GM12891 (cell line): ENCODE data around the gene MORN3.

Experiments
- DNase-seq: peaks from one replicate; pipeline ENCODE4 v3.0.0; 2011; ENCODE audit warnings: low spot score; ENCODE audit not compliant: insufficient read length
- FAIRE-seq: peaks from 2 replicates; lab custom pipeline; 2011; peaks lifted over from hg19 to GRCh38; lab: Jason Lieb, UNC
- PAX5 ChIP-seq: IDR thresholded peaks from 2 replicates; pipeline ENCODE4 v1.6.1; 2011; ENCODE audit warnings: low read length, moderate library complexity, mild to moderate bottlenecking; ENCODE audit not compliant: insufficient read depth, severe bottlenecking
- POLR2A ChIP-seq: IDR thresholded peaks from 2 replicates; pipeline ENCODE4 v1.6.1; 2011; ENCODE audit warnings: low read depth, low read length, control low read depth
- POLR2AphosphoS5 ChIP-seq: IDR thresholded peaks from 2 replicates; pipeline ENCODE4 v1.6.1; 2011; ENCODE audit warnings: low read depth, low read length, control low read depth
- POU2F2 ChIP-seq: IDR thresholded peaks from 2 replicates; pipeline ENCODE4 v1.6.1; 2011; ENCODE audit warnings: low read depth, mild to moderate bottlenecking, control low read depth, low read length, moderate library complexity
- SPI1 ChIP-seq: IDR thresholded peaks from 2 replicates; pipeline ENCODE4 v1.6.1; 2011; ENCODE audit warnings: low read depth, low read length, control low read depth
- TAF1 ChIP-seq: IDR thresholded peaks from 2 replicates; pipeline ENCODE4 v1.6.1; 2011; ENCODE audit warnings: low read depth, low read length, control low read depth

The MORN3 gene

DNA sequence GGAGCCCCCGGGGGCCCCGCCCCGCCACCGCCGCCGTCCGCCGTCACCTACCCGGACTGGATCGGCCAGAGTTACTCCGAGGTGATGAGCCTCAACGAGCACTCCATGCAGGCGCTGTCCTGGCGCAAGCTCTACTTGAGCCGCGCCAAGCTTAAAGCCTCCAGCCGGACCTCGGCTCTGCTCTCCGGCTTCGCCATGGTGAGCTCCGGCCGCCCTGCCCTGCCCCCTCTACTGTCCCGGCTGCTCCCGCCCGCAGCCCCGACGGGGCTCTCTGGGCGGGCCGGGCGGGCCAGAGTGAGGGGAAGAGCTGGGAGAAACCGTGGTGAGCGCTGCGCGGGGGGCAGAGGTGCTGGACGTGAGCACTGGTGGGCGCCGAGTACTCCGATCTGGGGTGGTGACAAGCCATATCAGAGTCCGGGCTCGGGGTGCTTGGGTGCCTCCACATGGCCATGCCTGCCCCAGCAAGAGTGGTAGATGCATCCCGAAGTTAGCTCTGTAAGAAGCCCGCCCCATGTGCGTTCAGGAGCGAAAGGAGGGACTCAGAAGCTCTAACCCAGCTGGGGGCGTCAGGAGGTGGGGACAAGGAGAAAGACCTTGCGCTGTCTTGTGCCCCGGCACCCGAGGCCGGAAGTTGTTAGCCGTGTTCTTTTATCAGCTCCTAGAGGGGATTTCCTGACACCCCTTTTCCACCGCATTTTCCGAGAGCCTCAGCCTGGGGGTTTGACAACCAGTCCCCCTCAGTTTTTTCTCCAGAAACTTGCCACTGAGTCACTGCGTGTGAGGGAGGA lies 42.4 kb downstream of the MORN3 start:
- no peak for DNase-seq
- FAIRE-seq = no peak
- TF ChIP-seq SPI1 (no peak), PAX5 (no peak), POU2F2 (0 out of 2 replicates have a peak, but pooled peaks have one; percentile 13), POLR2A (peak; percentile 76), POLR2AphosphoS5 (no peak), TAF1 (peak; percentile 47; the same call in 1 of the 2 replicates)

DNA sequence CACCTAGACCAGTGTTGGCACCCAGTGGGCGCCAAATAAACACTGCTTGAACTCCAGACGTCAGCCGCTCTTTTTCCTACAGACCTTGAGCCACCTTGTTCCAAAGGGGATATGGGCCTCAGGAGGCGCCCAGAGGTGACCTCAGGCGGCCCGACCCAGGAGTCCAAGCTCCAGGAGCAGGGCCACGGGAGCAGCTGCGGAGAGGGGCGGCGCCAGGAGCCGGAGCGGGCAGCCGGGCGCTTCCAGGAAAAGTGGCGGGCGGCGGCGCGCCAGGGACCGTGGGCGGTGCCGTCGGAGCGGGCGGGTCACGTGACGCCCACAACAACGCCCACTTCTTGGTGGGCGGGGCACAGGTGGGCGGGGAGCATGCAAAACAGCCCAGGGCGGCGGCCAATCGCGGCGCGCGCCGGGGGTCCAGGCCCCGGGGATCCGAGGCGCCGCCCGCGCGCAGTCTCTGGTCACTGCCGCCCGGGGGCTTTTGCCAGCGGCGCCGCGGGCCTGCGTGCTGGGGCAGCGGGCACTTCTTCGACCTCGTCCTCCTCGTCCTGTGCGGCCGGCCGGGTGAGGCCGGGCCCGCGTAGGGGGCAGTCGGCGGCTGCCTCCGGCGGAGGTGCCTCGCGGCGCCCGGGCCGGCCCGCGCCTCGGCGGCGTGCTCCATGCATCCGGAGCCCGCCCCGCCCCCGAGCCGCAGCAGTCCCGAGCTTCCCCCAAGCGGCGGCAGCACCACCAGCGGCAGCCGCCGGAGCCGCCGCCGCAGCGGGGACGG lies 43.2 kb downstream of the MORN3 start, which contains the start of gene ORAI1:
Gene ORAI1 (plus strand): TSS at position 444 of the 766 bp plus-strand sequence.
- DNase-seq (peak; percentile 86), FAIRE-seq (peak; percentile 93)
- TF ChIP-seq POLR2AphosphoS5 (peak; percentile 75), POLR2A (peak; percentile 59), TAF1 (peak; percentile 30; the same call in 1 of the 2 replicates), PAX5 (no peak)

DNA sequence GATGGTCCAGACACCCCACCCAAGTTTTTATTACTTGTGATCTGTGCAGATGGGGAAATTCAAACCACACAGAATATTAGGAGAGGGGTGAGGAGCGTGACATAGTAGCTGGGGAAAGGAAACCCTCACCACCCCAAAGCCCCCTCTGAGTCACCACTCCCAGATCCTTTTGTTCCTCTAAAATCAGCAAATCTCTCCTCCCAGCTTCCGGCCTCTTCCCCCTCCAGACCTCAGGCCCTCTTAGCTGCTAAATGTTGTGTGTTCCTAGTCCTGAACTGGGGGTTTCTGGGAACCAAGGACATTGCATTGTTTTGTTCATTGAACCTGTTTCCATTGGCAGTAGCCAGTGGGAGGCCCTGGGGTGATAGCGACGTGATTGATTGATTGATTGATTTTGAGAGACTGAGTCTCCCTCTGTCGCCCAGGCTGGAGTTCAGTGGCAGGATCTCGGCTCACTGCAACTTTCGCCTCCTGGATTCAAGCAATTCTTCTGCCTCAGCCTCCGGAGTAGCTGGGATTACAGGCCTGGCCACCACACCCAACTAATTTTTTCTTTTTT lies 49.0 kb downstream of the MORN3 start:
- DNase-seq (no peak), FAIRE-seq (no peak)
- TF ChIP-seq SPI1 (no peak), POU2F2 (no peak), POLR2AphosphoS5 (no peak), TAF1 (no peak), PAX5 (no peak), POLR2A (no peak)

DNA sequence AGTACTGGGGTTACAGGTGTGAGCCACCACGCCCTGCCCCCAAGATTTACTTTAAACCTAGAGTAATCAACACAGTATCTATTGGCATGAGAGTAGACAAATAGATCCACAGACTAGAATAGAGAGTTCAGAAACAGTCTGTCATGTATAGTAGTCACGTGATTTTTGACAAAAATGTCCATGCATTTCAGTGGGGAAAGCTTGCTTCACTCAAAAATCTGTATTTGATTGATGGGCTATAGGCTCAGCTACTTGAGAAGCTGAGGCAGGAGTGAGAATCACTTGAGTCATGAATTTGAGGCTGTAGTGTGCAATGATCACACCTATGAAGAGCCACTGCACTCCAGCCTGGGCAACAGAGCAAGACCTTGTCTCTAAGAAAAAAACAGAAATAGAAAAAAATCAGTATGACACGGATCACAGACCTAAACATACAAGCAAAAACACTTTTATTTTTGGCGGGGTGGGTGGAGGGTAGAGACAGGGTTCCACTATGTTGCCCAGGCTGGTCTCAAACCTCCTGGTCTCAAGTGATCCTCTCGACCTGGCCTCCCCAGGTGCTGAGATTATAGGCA lies 50.7 kb downstream of the MORN3 start:
- FAIRE-seq (no peak), DNase-seq (no peak)
- TF ChIP-seq POLR2A (no peak), TAF1 (no peak), POU2F2 (no peak), SPI1 (no peak), PAX5 (no peak), POLR2AphosphoS5 (no peak)

DNA sequence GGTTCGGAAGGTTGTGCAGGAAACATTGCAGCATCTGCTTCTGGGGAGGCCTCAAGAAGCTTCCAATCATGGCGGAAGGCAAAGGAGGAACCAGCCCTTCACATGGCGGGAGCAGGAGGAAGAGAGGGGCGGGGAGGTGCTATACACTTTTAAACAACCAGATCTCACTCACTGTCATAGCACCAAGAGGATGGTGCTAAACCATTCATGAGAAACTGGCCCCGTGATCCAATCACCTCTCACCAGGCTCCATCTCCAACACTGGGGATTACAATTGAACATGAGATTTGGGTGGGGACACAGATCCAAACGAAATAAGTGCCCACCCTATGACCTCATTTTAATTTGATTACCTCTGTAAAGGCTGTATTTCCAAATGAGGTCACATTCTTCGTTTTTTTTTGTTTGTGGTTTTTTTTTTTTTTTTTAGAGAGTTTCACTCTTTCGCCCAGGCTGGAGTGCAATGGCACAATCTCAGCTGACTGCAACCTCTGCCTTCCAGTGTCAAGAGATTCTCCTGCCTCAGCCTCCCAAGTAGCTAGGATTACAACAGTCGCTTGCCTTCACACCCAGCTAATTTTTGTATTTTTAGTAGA lies 54.5 kb downstream of the MORN3 start:
- DNase-seq = no peak
- no peak for FAIRE-seq
- TF ChIP-seq POU2F2 = no peak
- TF ChIP-seq POLR2AphosphoS5 = no peak
- TF ChIP-seq SPI1 = no peak
- no peak for TF ChIP-seq PAX5
- no peak for TF ChIP-seq POLR2A
- no peak for TF ChIP-seq TAF1

DNA sequence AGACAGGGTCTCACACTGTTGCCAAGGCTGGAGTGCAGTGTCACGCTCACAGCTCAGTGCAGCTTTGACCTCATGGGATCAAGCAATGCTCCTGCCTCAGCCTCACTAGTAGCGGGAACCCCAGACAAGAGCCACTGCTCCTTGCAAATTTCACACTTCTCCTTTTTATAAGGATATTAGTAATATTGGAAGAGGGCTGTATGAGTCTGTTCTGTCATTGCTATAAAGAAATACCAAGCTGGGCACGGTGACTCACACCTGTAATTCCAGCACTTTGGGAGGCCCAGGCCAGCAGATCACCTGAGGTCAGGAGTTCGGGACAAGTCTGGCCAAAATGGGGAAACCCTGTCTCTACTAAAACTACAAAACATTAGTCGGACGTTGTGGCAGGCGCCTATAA lies 56.0 kb downstream of the MORN3 start:
- FAIRE-seq (no peak), DNase-seq (no peak)
- TF ChIP-seq SPI1 = peak; percentile 85
- TF ChIP-seq POLR2AphosphoS5 = no peak

DNA sequence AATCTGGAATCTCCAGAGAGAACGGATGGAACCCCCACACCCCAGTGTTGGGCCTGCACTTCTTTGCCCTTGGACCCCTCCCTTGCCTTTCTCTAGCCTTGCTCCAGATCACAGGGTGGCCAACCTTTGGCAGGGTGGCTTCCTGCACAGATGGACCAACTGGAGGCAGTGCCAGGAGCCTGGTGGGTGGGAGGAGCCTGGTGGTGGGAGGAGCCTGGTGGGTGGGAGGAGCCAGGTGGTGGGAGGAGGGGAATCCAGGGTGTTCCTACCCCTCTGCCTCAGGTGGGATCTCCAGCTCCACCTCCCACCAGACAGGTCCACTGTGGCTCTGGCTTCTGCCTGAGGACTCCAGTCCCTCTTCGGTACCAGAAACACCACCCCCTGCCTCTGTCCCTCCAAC lies 58.1 kb downstream of the MORN3 start:
- FAIRE-seq (no peak), DNase-seq (no peak)
- TF ChIP-seq POLR2AphosphoS5 = no peak

DNA sequence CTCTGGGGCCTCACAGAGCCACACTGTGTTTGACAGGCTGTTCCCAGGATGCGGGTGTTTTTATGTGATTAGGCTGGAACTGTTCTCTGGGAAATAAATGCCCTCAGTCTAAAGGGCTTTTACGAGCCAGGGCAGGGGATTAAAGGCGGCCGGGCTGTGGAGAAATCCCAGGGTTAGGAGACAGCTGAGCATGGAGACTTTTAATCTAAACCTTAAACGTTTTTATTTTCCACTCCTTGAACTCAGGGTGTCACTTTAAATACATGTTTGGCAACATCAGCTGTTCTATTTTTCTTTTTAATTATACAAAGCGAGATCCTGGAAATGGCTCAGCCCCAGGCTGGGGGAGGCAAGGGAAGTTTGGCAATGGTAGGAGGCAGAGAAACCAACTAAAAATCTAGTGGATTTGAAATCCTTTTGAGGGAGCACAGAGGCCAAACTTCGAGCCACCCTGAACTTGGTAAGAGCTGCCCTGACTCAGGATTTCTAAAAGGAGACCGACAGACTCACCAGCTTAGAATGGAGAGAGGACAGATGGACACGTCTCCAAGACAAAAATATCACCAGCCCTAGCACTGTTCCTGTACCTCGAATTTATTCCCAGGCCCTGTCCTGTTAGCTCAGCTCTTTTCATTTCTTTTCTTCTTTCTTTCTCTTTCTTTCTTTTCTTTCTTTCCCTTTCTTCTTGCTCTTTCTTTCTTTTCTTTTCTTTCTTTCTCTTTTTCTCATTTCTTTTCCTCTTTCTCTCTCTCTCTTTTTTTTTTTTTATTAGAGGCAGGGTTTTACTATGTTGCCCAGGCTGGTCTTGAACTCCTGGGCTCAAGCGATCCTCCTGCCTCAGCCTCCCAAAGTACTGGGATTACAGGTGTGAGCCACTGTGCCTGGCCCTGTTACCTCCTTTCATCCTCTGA lies 59.0 kb downstream of the MORN3 start:
- DNase-seq (no peak), FAIRE-seq (no peak)
- TF ChIP-seq POU2F2 = no peak
- TF ChIP-seq SPI1 = no peak
- TF ChIP-seq TAF1 = no peak
- no peak for TF ChIP-seq POLR2AphosphoS5
- no peak for TF ChIP-seq PAX5
- no peak for TF ChIP-seq POLR2A

DNA sequence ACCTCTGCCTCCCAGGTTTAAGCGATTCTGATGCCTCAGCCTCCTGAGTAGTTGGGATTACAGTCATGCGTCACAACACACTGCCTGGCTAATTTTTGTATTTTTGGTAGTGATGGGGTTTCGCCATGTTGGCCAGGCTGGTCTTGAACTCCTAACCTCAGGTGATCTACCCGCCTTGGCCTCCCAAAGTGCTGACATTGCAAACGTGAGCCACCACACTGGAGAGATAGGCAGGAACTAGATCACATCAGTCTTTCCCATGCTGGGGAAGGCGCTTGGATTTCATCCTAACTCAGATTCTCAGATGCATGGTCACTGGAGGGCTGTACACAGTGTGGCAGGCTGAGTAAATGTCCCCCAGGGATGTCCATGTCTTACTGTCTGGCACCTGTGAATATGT lies 61.2 kb downstream of the MORN3 start:
- DNase-seq = no peak
- TF ChIP-seq PAX5 (no peak), POLR2AphosphoS5 (no peak), TAF1 (no peak), POLR2A (no peak), SPI1 (no peak), POU2F2 (no peak)
- no peak for FAIRE-seq
